Suprapubic skin (tissue), 4 donors: ENCODE measurements around the gene GNAO1.

Experiments
- EP300 ChIP-seq: sonication (generic); formaldehyde crosslinking; IDR thresholded peaks from one replicate; pipeline ENCODE4 v1.6.1; 2017; ENCODE audit warnings: antibody characterized with exemption
- POLR2AphosphoS5 ChIP-seq, 3 donors: sonication (generic); formaldehyde crosslinking; IDR thresholded peaks; one replicate each; pipeline ENCODE4 v1.6.1; 2017; ENCODE audit warnings: antibody characterized with exemption in 3 of 3
- TF ChIP-seq, protein P1 (sequence below), 2 donors: fragments of 200-600 bp in 1 of 2; fragments of 450-650 bp in 1 of 2; sonication (generic) in 1 of 2; IDR thresholded peaks; one replicate each; pipeline ENCODE4 v1.5.1; 2016 to 2019; ENCODE audit warnings: antibody characterized with exemption in 2 of 2, mild to moderate bottlenecking in 1 of 2, moderate library complexity in 1 of 2

DNA sequence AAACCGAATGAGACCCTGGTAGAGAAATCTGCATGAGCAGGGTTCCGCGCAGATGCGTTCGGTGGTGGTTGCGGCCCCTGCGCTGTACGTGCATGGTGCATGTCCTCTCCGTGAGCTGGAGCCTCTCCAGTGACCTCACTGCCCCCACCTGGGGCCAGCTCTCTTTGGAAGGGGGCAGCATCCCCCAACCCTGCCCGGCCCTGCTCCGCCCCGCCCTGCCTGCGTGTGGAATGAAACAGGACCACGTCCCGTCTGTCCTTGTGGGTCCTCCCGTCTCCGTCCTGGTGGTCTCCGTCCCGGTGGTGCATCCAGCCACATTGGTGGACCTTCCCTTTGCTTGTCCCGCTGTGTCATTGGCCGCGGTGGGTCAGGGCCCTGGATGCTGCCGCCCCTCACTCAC lies 149.1 kb downstream of the GNAO1 start:
- TF ChIP-seq, protein P1, sequence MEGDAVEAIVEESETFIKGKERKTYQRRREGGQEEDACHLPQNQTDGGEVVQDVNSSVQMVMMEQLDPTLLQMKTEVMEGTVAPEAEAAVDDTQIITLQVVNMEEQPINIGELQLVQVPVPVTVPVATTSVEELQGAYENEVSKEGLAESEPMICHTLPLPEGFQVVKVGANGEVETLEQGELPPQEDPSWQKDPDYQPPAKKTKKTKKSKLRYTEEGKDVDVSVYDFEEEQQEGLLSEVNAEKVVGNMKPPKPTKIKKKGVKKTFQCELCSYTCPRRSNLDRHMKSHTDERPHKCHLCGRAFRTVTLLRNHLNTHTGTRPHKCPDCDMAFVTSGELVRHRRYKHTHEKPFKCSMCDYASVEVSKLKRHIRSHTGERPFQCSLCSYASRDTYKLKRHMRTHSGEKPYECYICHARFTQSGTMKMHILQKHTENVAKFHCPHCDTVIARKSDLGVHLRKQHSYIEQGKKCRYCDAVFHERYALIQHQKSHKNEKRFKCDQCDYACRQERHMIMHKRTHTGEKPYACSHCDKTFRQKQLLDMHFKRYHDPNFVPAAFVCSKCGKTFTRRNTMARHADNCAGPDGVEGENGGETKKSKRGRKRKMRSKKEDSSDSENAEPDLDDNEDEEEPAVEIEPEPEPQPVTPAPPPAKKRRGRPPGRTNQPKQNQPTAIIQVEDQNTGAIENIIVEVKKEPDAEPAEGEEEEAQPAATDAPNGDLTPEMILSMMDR (IDR thresholded peaks at IDR 0.05), result no peak
- TF ChIP-seq POLR2AphosphoS5 (IDR thresholded peaks at IDR 0.05) (no peak), EP300 (no peak)
